Measurements from ENCODE around the gene ZNF30.
"Not testable (repeated sequence)": the region's sequence is repeated elsewhere in the genome, so short reads cannot be mapped to it uniquely, and the experiment has no call there.

ZNF30 gene

DNA sequence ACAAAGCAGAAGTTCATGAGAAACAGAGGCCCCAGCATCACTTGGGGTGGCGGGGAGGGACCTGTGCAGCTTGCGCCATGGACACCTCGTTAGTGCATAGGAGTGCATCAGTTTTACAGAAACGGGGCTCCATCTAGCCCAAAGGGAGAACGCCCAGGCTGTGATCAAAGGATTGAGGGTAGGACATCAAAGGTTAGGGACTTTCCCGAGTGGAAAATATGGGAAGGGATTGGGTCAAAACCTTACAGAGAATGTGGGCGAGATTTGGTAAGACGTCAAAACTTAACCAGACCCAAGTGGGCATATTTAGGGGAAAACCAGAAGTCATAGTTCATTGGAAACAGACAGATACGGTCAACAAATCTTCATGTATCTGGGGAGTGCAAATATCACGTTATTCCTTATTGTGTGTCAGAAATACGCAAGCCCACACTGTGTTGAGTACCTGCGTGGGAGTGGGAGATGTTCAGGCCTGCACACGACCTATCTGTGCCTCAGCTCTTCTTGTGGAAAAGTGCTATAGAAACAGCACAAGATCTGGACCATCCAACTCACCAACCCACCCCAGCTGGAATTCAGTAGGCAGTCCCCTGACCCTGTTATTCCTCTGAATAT, 64.0 kb downstream of the ZNF30 start:
- Histone ChIP-seq H3K36me3 (no peaks in the 10 kb centered on the region), H3K27ac (no peak overlapping the region), H3K27me3 (ENCODE audit: insufficient read depth, low read depth, severe bottlenecking) (no peaks in the 10 kb centered on the region), H3K9me3 (ENCODE audit: severe bottlenecking) (peaks cover 11% of the 10 kb centered on the region), H3K4me3 (ENCODE audit: low read depth, low read length) (no peak overlapping the region)
- no peak for DNase-seq
- no peak for TF ChIP-seq CTCF (IDR thresholded peaks at IDR 0.05; ENCODE audit: low read depth, low read length)

DNA sequence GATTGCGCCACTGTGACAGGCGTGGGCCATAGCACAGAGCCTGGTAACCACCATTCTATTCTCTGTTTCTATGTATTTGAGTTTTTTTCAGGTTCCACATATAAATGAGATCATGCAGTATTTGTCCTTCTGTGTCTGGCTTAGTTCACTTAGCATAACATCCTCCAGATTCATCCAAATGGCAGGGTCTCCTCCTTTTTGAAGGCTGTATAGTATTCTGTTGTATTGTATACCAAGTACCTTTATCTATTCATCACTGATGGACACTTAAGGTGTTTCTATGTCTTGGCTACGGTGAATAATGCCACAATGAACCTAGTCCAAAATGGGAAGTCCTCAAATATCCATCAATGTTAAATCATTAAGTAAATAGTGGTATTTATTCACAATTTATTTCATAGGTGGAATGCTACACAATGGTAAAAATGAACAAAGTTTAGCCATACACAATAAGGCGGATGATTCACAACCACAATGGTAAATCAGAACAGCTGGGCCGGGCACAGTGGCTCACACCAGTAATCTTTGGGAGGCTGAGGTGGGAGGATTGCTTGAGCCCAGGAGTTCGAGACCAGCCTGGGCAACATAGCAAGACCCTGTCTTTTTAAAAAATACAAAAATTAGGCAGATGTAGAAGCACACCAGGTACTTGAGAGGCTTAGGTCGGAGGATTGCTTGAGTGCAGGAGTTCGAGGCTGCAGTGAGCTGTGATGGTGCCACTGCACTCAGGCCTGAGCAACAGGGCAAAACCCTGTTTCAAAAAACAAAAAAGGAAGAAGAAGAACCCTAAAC, 65.0 kb downstream of the ZNF30 start:
- DNase-seq, result no peak
- H3K27me3 ChIP-seq (ENCODE audit: insufficient read depth, low read depth, severe bottlenecking), result no peaks in the 10 kb centered on the region
- peaks cover 11% of the 10 kb centered on the region for H3K9me3 ChIP-seq (ENCODE audit: severe bottlenecking)
- no peak overlapping the region for H3K4me3 ChIP-seq (ENCODE audit: low read depth, low read length)
- H3K27ac ChIP-seq, result no peak overlapping the region
- TF ChIP-seq CTCF (IDR thresholded peaks at IDR 0.05; ENCODE audit: low read depth, low read length), result no peak
- no peaks in the 10 kb centered on the region for H3K36me3 ChIP-seq

GRCh38 chr19:34992582-34992981, 65.9 kb downstream of the ZNF30 start:
- not testable (repeated sequence) for H3K4me3 ChIP-seq (ENCODE audit: low read depth, low read length); H3K36me3 ChIP-seq; H3K27me3 ChIP-seq (ENCODE audit: insufficient read depth, low read depth, severe bottlenecking); H3K27ac ChIP-seq; DNase-seq
- peaks cover 11% of the 10 kb centered on the region for H3K9me3 ChIP-seq (ENCODE audit: severe bottlenecking)

GRCh38 chr19:34994286-34994642, 67.6 kb downstream of the ZNF30 start:
- no peak for TF ChIP-seq CTCF (IDR thresholded peaks at IDR 0.05; ENCODE audit: low read depth, low read length)
- DNase-seq, result no peak
- peaks cover 11% of the 10 kb centered on the region for H3K9me3 ChIP-seq (ENCODE audit: severe bottlenecking)
- no peak overlapping the region for H3K27ac ChIP-seq
- no peaks in the 10 kb centered on the region for H3K36me3 ChIP-seq
- H3K4me3 ChIP-seq (ENCODE audit: low read depth, low read length), result no peak overlapping the region
- no peaks in the 10 kb centered on the region for H3K27me3 ChIP-seq (ENCODE audit: insufficient read depth, low read depth, severe bottlenecking)

Data from WERI-Rb-1 (cell line).